Trophoblast cell (in vitro differentiated cells and primary cell): Measurements from ENCODE around the gene NAGPA.
A peak's percentile ranks its signal among the peaks of the same experiment; 100 is the strongest.

ENCODE experiments used
- DNase-seq, 2 donors: peaks; one replicate each; pipeline ENCODE4 v3.0.0-alpha.2; 2016
- H2AFZ ChIP-seq: 2 replicates; pipeline ENCODE4 v1.6.1; 2013; ENCODE audit warnings: low read length, moderate library complexity, mild to moderate bottlenecking; ENCODE audit not compliant: insufficient read depth, poor library complexity
- H2AK5ac ChIP-seq: 2 replicates; pipeline ENCODE4 v1.6.1; 2013; ENCODE audit warnings: mild to moderate bottlenecking, low read length
- H2BK120ac ChIP-seq: 2 replicates; pipeline ENCODE4 v1.6.1; 2013; ENCODE audit warnings: low read length, mild to moderate bottlenecking, moderate library complexity; ENCODE audit not compliant: insufficient read depth, poor library complexity
- H2BK12ac ChIP-seq: 2 replicates; pipeline ENCODE4 v1.6.1; 2013; ENCODE audit warnings: mild to moderate bottlenecking, low read length, moderate library complexity
- H2BK5ac ChIP-seq: 2 replicates; pipeline ENCODE4 v1.6.1; 2013; ENCODE audit warnings: low read length, low read depth, moderate library complexity, mild to moderate bottlenecking; ENCODE audit not compliant: poor library complexity
- H3K14ac ChIP-seq: 2 replicates; pipeline ENCODE4 v1.6.1; 2013; ENCODE audit warnings: mild to moderate bottlenecking, low read length
- H3K18ac ChIP-seq: 2 replicates; pipeline ENCODE4 v1.6.1; 2013; ENCODE audit warnings: mild to moderate bottlenecking, low read length
- H3K23ac ChIP-seq: 2 replicates; pipeline ENCODE4 v1.6.1; 2013; ENCODE audit warnings: low read length
- H3K27ac ChIP-seq: 2 replicates; pipeline ENCODE4 v1.5.1; 2013; ENCODE audit warnings: low read depth, mild to moderate bottlenecking, inconsistent platforms, low read length, moderate library complexity
- H3K27me3 ChIP-seq: 2 replicates; pipeline ENCODE4 v1.6.1; 2013; ENCODE audit warnings: inconsistent platforms, mild to moderate bottlenecking, low read length, moderate library complexity; ENCODE audit not compliant: insufficient read depth
- H3K36me3 ChIP-seq, 2 experiments: 1 replicate in 1 of 2; 2 replicates in 1 of 2; pipeline ENCODE4 v1.6.1; 2013; ENCODE audit warnings: low read length in 2 of 2, mild to moderate bottlenecking in 2 of 2, moderate library complexity in 1 of 2; ENCODE audit not compliant: insufficient read depth in 2 of 2, control insufficient read depth in 1 of 2
- H3K4ac ChIP-seq: 2 replicates; pipeline ENCODE4 v1.6.1; 2013; ENCODE audit warnings: low read depth, mild to moderate bottlenecking, low read length, moderate library complexity
- H3K4me1 ChIP-seq, 2 experiments: 1 replicate in 1 of 2; 2 replicates in 1 of 2; pipeline ENCODE4 v1.6.1; 2013; ENCODE audit warnings: low read length in 2 of 2, mild to moderate bottlenecking in 2 of 2, moderate library complexity in 1 of 2; ENCODE audit not compliant: insufficient read depth in 2 of 2, control insufficient read depth in 1 of 2
- H3K4me2 ChIP-seq: 2 replicates; pipeline ENCODE4 v1.6.1; 2013; ENCODE audit warnings: inconsistent platforms, mild to moderate bottlenecking, low read length, moderate library complexity
- H3K4me3 ChIP-seq: 2 replicates; pipeline ENCODE4 v1.5.1; 2013; ENCODE audit warnings: mild to moderate bottlenecking, low read depth, low read length, inconsistent platforms
- H3K79me1 ChIP-seq: one replicate; pipeline ENCODE4 v1.6.1; 2013; ENCODE audit warnings: low read length
- H3K79me2 ChIP-seq: 2 replicates; pipeline ENCODE4 v1.6.1; 2013; ENCODE audit warnings: low read length, mild to moderate bottlenecking; ENCODE audit not compliant: control insufficient read depth, insufficient read depth, poor library complexity
- H3K9ac ChIP-seq: 2 replicates; pipeline ENCODE4 v1.6.1; 2013; ENCODE audit warnings: mild to moderate bottlenecking, low read length
- H3K9me3 ChIP-seq: 2 replicates; pipeline ENCODE4 v1.6.1; 2013; ENCODE audit warnings: low read depth, mild to moderate bottlenecking, control low read depth, inconsistent platforms, low read length; ENCODE audit not compliant: insufficient read depth
- H4K12ac ChIP-seq: 2 replicates; pipeline ENCODE4 v1.6.1; 2013; ENCODE audit warnings: low read depth, mild to moderate bottlenecking, low read length, moderate library complexity
- H4K8ac ChIP-seq: 2 replicates; pipeline ENCODE4 v1.6.1; 2013; ENCODE audit warnings: low read depth, mild to moderate bottlenecking, low read length, moderate library complexity
- H4K91ac ChIP-seq: one replicate; pipeline ENCODE4 v1.6.1; 2013; ENCODE audit warnings: low read depth, mild to moderate bottlenecking, low read length, moderate library complexity
- WGBS: extraction: QIAGEN DNeasy Blood & Tissue Kit; methylation state at CpG from one replicate; pipeline ENCODE4 v1.1.7; 2013; ENCODE audit warnings: missing lambda C conversion rate; ENCODE audit not compliant: insufficient read length, insufficient coverage; ENCODE audit errors: extremely low coverage; 5-methylcytosine and 5-hydroxymethylcytosine counted together

NAGPA gene

GRCh38 chr16:5044011-5044540, 10.3 kb upstream of the NAGPA start:
- H3K27me3 ChIP-seq, result no peaks in the 10 kb centered on the region

GRCh38 chr16:5042574-5043171, 8.9 kb upstream of the NAGPA start:
- H3K4ac ChIP-seq, result no peak overlapping the region
- no peak overlapping the region for H3K9ac ChIP-seq
- no peaks in the 10 kb centered on the region for H3K79me1 ChIP-seq
- no peak overlapping the region for H2AK5ac ChIP-seq
- no peak overlapping the region for H4K12ac ChIP-seq
- H3K27me3 ChIP-seq, result no peaks in the 10 kb centered on the region
- H3K79me2 ChIP-seq, result no peaks in the 10 kb centered on the region
- no peak overlapping the region for H3K4me3 ChIP-seq
- no peaks in the 10 kb centered on the region for H3K4me1 ChIP-seq
- WGBS, result no CpG with 5 or more reads among the region's 14 CpGs
- H3K27ac ChIP-seq, result no peak overlapping the region
- no peak overlapping the region for H2BK120ac ChIP-seq
- no peak overlapping the region for H3K4me2 ChIP-seq
- H2AFZ ChIP-seq, result no peak overlapping the region
- no peak overlapping the region for H2BK12ac ChIP-seq
- no peaks in the 10 kb centered on the region for H3K36me3 ChIP-seq
- no peak for DNase-seq
- H4K8ac ChIP-seq, result no peak overlapping the region
- no peak overlapping the region for H2BK5ac ChIP-seq
- H3K9me3 ChIP-seq, result no peaks in the 10 kb centered on the region
- H3K14ac ChIP-seq, result no peak overlapping the region
- H4K91ac ChIP-seq, result no peak overlapping the region
- no peak overlapping the region for H3K18ac ChIP-seq
- no peak overlapping the region for H3K23ac ChIP-seq

More at GRCh38 chr16:5044011-5044540, 10.3 kb upstream of the NAGPA start:
- H4K8ac ChIP-seq, result no peak overlapping the region
- H2BK120ac ChIP-seq, result no peak overlapping the region
- H4K91ac ChIP-seq, result no peak overlapping the region
- no peak overlapping the region for H3K23ac ChIP-seq
- no CpG with 5 or more reads among the region's 8 CpGs for WGBS
- H3K4me2 ChIP-seq, result no peak overlapping the region
- H3K18ac ChIP-seq, result no peak overlapping the region
- H2BK12ac ChIP-seq, result no peak overlapping the region
- no peak overlapping the region for H2AFZ ChIP-seq
- H3K4me3 ChIP-seq, result no peak overlapping the region
- no peak overlapping the region for H3K14ac ChIP-seq
- H3K79me2 ChIP-seq, result no peaks in the 10 kb centered on the region
- H3K79me1 ChIP-seq, result no peaks in the 10 kb centered on the region
- no peak overlapping the region for H3K27ac ChIP-seq
- H3K9ac ChIP-seq, result no peak overlapping the region
- H3K9me3 ChIP-seq, result no peaks in the 10 kb centered on the region
- H2BK5ac ChIP-seq, result no peak overlapping the region
- H3K4ac ChIP-seq, result no peak overlapping the region
- no peaks in the 10 kb centered on the region for H3K36me3 ChIP-seq
- H2AK5ac ChIP-seq, result no peak overlapping the region
- no peaks in the 10 kb centered on the region for H3K4me1 ChIP-seq
- DNase-seq, result no peak
- H4K12ac ChIP-seq, result no peak overlapping the region

GRCh38 chr16:5041600-5042133, 7.9 kb upstream of the NAGPA start:
- Histone ChIP-seq H2BK120ac (no peak overlapping the region), H3K27ac (no peak overlapping the region), H3K18ac (no peak overlapping the region), H3K9ac (no peak overlapping the region), H3K4me1 (no peaks in the 10 kb centered on the region), H2BK12ac (no peak overlapping the region), H3K4me3 (no peak overlapping the region), H3K23ac (no peak overlapping the region), H4K91ac (no peak overlapping the region), H2AFZ (no peak overlapping the region), H3K79me1 (no peaks in the 10 kb centered on the region), H2BK5ac (no peak overlapping the region), H3K4ac (no peak overlapping the region), H3K79me2 (no peaks in the 10 kb centered on the region), H2AK5ac (no peak overlapping the region), H4K12ac (no peak overlapping the region), H3K4me2 (no peak overlapping the region), H3K36me3 (no peaks in the 10 kb centered on the region), H3K14ac (no peak overlapping the region), H4K8ac (no peak overlapping the region), H3K27me3 (no peaks in the 10 kb centered on the region), H3K9me3 (no peaks in the 10 kb centered on the region)
- DNase-seq, result peak; percentile 48 to 54
- WGBS, result no CpG with 5 or more reads among the region's 12 CpGs

- WGBS, result no CpG with 5 or more reads among the region's 7 CpGs
- no peak overlapping the region for H4K12ac ChIP-seq
Measured at GRCh38 chr16:5040451-5040850, 6.7 kb upstream of the NAGPA start.

More at GRCh38 chr16:5040451-5040850, 6.7 kb upstream of the NAGPA start:
- Histone ChIP-seq H3K9ac (no peak overlapping the region), H3K9me3 (no peaks in the 10 kb centered on the region), H3K4me3 (no peak overlapping the region), H2AFZ (no peak overlapping the region), H3K36me3 (no peaks in the 10 kb centered on the region), H2BK120ac (no peak overlapping the region), H3K79me1 (no peaks in the 10 kb centered on the region), H2AK5ac (no peak overlapping the region), H2BK5ac (no peak overlapping the region), H3K4me1 (no peaks in the 10 kb centered on the region), H3K27ac (no peak overlapping the region), H3K27me3 (no peaks in the 10 kb centered on the region), H3K4me2 (no peak overlapping the region), H3K23ac (no peak overlapping the region), H4K91ac (no peak overlapping the region), H3K4ac (no peak overlapping the region), H4K8ac (no peak overlapping the region), H2BK12ac (no peak overlapping the region), H3K14ac (no peak overlapping the region), H3K18ac (no peak overlapping the region), H3K79me2 (no peaks in the 10 kb centered on the region)
- no peak for DNase-seq
